ENCODE results near the gene FNBP1. TPM values are rescaled to one million over a fixed set of nuclear protein-coding genes. Genes with fewer than 3 reads are reported as not detected.

Gene FNBP1
- total and polyA plus RNA-seq, 2 of the 13 experiments (the other 11 are each of a cell fraction or from before 2014, with no cell fraction given), result 5.4 to 19.5 TPM

GRCh38 chr9:129885670-129886106, 157.3 kb downstream of the FNBP1 start:
- peak overlapping the region; percentile 96 for H3K4me2 ChIP-seq (ENCODE audit: low read depth, low read length)
- FAIRE-seq (no peak), DNase-seq (ENCODE audit: low spot score) (peak; percentile 66), ATAC-seq (peak; percentile 92)
- CTCF ChIA-PET (ENCODE audit: low intra/inter-chr PET ratio, low total read pairs), result interaction anchor here (0.6 to 2.3 kb wide), 6 partner anchors 154 to 350 kb away, joined by 3 to 10 read pairs (median 4); partner anchors contain the start of gene FNBP1
- no peaks in the 10 kb centered on the region for H4K20me1 ChIP-seq (ENCODE audit: insufficient read depth, low read length)
- peaks cover 15% of the 10 kb centered on the region for H3K4me1 ChIP-seq (ENCODE audit: insufficient read depth, low read length)
- H3K9me3 ChIP-seq (ENCODE audit: low read length), result no peaks in the 10 kb centered on the region
- 2% methylated on average over 9 of the region's 27 CpGs for WGBS (ENCODE audit: low lambda C conversion rate)
- H3K36me3 ChIP-seq (replicated peaks in 1 of 2; ENCODE audit: control insufficient read depth in 1 of 2, insufficient read depth in 2 of 2, low read length in 2 of 2), result peaks cover 4% of the 10 kb centered on the region in 2 experiments; a peak in 2 of 5 replicates
- in situ Hi-C loops (cut with HindIII; ENCODE audit: extremely low pct_ligation_motif_present, low pct_unique_long_range_greater_than_20kb) (loop anchor here (5.0 to 10.0 kb wide), 2 partner anchors 157 to 219 kb away; partner anchors contain the start of gene FNBP1), intact Hi-C loops (cut with micrococcal nuclease; ENCODE audit: unreplicated experiment) (loop anchor here (1.0 to 5.0 kb wide), 2 partner anchors 158 to 212 kb away; partner anchors contain the start of gene FNBP1)
- peak overlapping the region; percentile 1 for H2AFZ ChIP-seq (ENCODE audit: low read length)
- H3K27ac ChIP-seq (ENCODE audit: extremely low read length, insufficient read depth, low read length), result no peak overlapping the region
- H3K9ac ChIP-seq (ENCODE audit: insufficient read depth, low read depth, low read length), result peak overlapping the region; percentile 70
- POLR2A ChIA-PET, result interaction anchor here (0.7 to 3.1 kb wide), 3 partner anchors 81 to 168 kb away, joined by 3 to 15 read pairs (median 8); partner anchors contain the start of genes FNBP1 and GPR107
- no peaks in the 10 kb centered on the region for H3K79me2 ChIP-seq (ENCODE audit: insufficient read depth, low read length)
- no peaks in the 10 kb centered on the region; a peak in 1 of 5 replicates for H3K27me3 ChIP-seq (ENCODE audit: control insufficient read depth in 1 of 2, insufficient read depth in 2 of 2, low read length in 2 of 2)
- peak overlapping the region; percentile 58 to 86 (median 74) for H3K4me3 ChIP-seq (replicated peaks in 1 of 3; ENCODE audit: insufficient read depth in 1 of 3, low read depth in 2 of 3, low read length in 3 of 3)
- BruUV-seq (replicated peaks), result no TSS peak
- no peak for TF ChIP-seq ZNF383 (CRISPR knock-in tag; IDR thresholded peaks at IDR 0.05; ENCODE audit: borderline replicate concordance)
- TF ChIP-seq MIER3 (CRISPR knock-in tag; IDR thresholded peaks at IDR 0.05; ENCODE audit: borderline replicate concordance), result 0 out of 2 replicates have a peak, but pooled peaks have one; percentile 22
- TF ChIP-seq ARID4A (CRISPR knock-in tag; IDR thresholded peaks at IDR 0.05; ENCODE audit: borderline replicate concordance), result peak; percentile 56; the same call in 1 of the 2 replicates
- no peak for TF ChIP-seq ATF4 (CRISPR knock-in tag; IDR thresholded peaks at IDR 0.05)
- no peak for TF ChIP-seq ZMYM2 (CRISPR knock-in tag; IDR thresholded peaks at IDR 0.05)
- 0 out of 2 replicates have a peak, but pooled peaks have one; percentile 41 for TF ChIP-seq SALL2 (CRISPR knock-in tag; IDR thresholded peaks at IDR 0.05)
- no peak for TF ChIP-seq ATAD3A (CRISPR knock-in tag; IDR thresholded peaks at IDR 0.05)
- TF ChIP-seq THAP11 (CRISPR knock-in tag; IDR thresholded peaks at IDR 0.05), result peak; percentile 61
- TF ChIP-seq ARNTL (CRISPR knock-in tag; IDR thresholded peaks at IDR 0.05), result peak; percentile 58
- 0 out of 2 replicates have a peak, but pooled peaks have one; percentile 54 for TF ChIP-seq ZNF775 (CRISPR knock-in tag; IDR thresholded peaks at IDR 0.05; ENCODE audit: borderline replicate concordance)
- TF ChIP-seq SMC3 (IDR thresholded peaks at IDR 0.05; ENCODE audit: low read length), result peak; percentile 40; the same call in 1 of the 2 replicates
- TF ChIP-seq KAT8 (CRISPR knock-in tag; IDR thresholded peaks at IDR 0.05), result peak; percentile 68; the same call in 1 of the 2 replicates
- TF ChIP-seq ARID5B (CRISPR knock-in tag; IDR thresholded peaks at IDR 0.05), result peak; percentile 64
